HepG2 (cell line): Measurements from ENCODE around the gene PRIM2. TPM values are rescaled to one million over a fixed set of nuclear protein-coding genes. Genes with fewer than 3 reads are reported as not detected.
"Not testable (repeated sequence)": the region's sequence is repeated elsewhere in the genome, so short reads cannot be mapped to it uniquely, and the experiment has no call there.

Experiments
- ATAC-seq: fragments of 200-7000 bp; cut with Tn5 transposase; 3 replicates; pipeline ENCODE4 v1.9.1; 2020; ENCODE audit warnings: mild to moderate bottlenecking, moderate library complexity
- BruUV-seq: library from RNA; stranded (reverse); fragments of 400-500 nt; replicated peaks from 2 replicates; lab custom pipeline; 2021; lab: Mats Ljungman, UMichigan
- CTCF ChIA-PET: fragments of 300-600 bp; formaldehyde crosslinking; extraction: SDS; loops from one replicate; lab custom pipeline; 2021; ENCODE audit warnings: low total read pairs, inconsistent platforms, low intra/inter-chr PET ratio; lab: Yijun Ruan, JAX
- POLR2A ChIA-PET: fragments of 350-600 bp; sonication (Branson Sonifier 250); formaldehyde crosslinking; loops from one replicate; lab custom pipeline; 2020; ENCODE audit warnings: antibody characterized with exemption, inconsistent platforms; lab: Yijun Ruan, JAX
- DNase-seq: peaks from one replicate; pipeline ENCODE4 v3.0.0-alpha.2; 2015; ENCODE audit warnings: low spot score
- FAIRE-seq: peaks from 3 replicates; lab custom pipeline; 2011; peaks lifted over from hg19 to GRCh38; lab: Jason Lieb, UNC
- H2AFZ ChIP-seq: one replicate; pipeline ENCODE4 v1.6.1; 2011; ENCODE audit warnings: low read length, inconsistent platforms
- H3K27ac ChIP-seq: fragments of 300-600 bp; 3 replicates; pipeline ENCODE4 v1.8.0; 2011; ENCODE audit warnings: mixed run types, mild to moderate bottlenecking, mixed read lengths, low read length, inconsistent platforms; ENCODE audit not compliant: insufficient read depth; ENCODE audit errors: extremely low read length
- H3K27me3 ChIP-seq, 2 experiments: fragments of 200-600 bp in 1 of 2; 2 replicates in 1 of 2; 3 replicates in 1 of 2; pipeline versions ENCODE4 v1.6.0 to v1.8.0; 2011; ENCODE audit warnings: low read length in 2 of 2, mild to moderate bottlenecking in 2 of 2, moderate library complexity in 2 of 2, inconsistent platforms in 1 of 2; ENCODE audit not compliant: insufficient read depth in 2 of 2, control insufficient read depth in 1 of 2
- H3K36me3 ChIP-seq, 2 experiments: fragments of 200-600 bp in 1 of 2; replicated peaks in 1 of 2; 2 replicates in 1 of 2; 3 replicates in 1 of 2; pipeline versions ENCODE4 v1.5.1 to v1.8.0; 2011; ENCODE audit warnings: low read length in 2 of 2, inconsistent platforms in 1 of 2; ENCODE audit not compliant: insufficient read depth in 2 of 2, control insufficient read depth in 1 of 2
- H3K4me1 ChIP-seq: 2 replicates; pipeline ENCODE4 v1.5.1; 2012; ENCODE audit warnings: low read length, inconsistent platforms; ENCODE audit not compliant: insufficient read depth
- H3K4me2 ChIP-seq: 2 replicates; pipeline ENCODE4 v1.6.0; 2011; ENCODE audit warnings: low read depth, low read length, inconsistent platforms
- H3K4me3 ChIP-seq, 3 experiments: fragments of 200-600 bp in 1 of 3; sonication (generic), shearing (Covaris generic) in 1 of 3; replicated peaks in 1 of 3; 2 replicates each; pipeline ENCODE4 v1.5.1; 2011 to 2016; ENCODE audit warnings: low read length in 3 of 3, inconsistent platforms in 2 of 3, low read depth in 2 of 3, mild to moderate bottlenecking in 2 of 3, control low read depth in 1 of 3, mixed read lengths in 1 of 3; ENCODE audit not compliant: insufficient read depth in 1 of 3
- H3K79me2 ChIP-seq: one replicate; pipeline ENCODE4 v1.6.1; 2011; ENCODE audit warnings: low read length, inconsistent platforms; ENCODE audit not compliant: insufficient read depth
- H3K9ac ChIP-seq: 2 replicates; pipeline ENCODE4 v1.6.0; 2011; ENCODE audit warnings: mild to moderate bottlenecking, low read depth, low read length, inconsistent platforms; ENCODE audit not compliant: insufficient read depth
- H3K9me3 ChIP-seq: 2 replicates; pipeline ENCODE4 v1.5.1; 2012; ENCODE audit warnings: mild to moderate bottlenecking, low read length
- H4K20me1 ChIP-seq: 2 replicates; pipeline ENCODE4 v1.6.0; 2011; ENCODE audit warnings: inconsistent platforms, mild to moderate bottlenecking, low read length, moderate library complexity; ENCODE audit not compliant: insufficient read depth
- RAD21 ChIP-seq: fragments of 450-650 bp; formaldehyde crosslinking; IDR thresholded peaks from 2 replicates; pipeline ENCODE4 v1.5.0; 2020; ENCODE audit warnings: mild to moderate bottlenecking
- SMC3 ChIP-seq: IDR thresholded peaks from 2 replicates; pipeline ENCODE4 v1.6.1; 2011; ENCODE audit warnings: low read length, improper control_type of control experiment
- STAG1 ChIP-seq: sonication (generic); formaldehyde crosslinking; IDR thresholded peaks from 2 replicates; pipeline ENCODE4 v1.4.0; 2020; ENCODE audit warnings: missing genetic modification reagents
- WGBS: methylation state at CpG from one replicate; pipeline ENCODE4 v1.1.6; 2017; ENCODE audit warnings: low lambda C conversion rate; 5-methylcytosine and 5-hydroxymethylcytosine counted together
- in situ Hi-C: cut with HindIII; loops from 2 replicates; pipeline ENCODE4 v1.10.0; 2017; ENCODE audit warnings: low pct_unique_long_range_greater_than_20kb; ENCODE audit not compliant: extremely low pct_ligation_motif_present
- intact Hi-C: fragments of 100-400 bp; cut with micrococcal nuclease; formaldehyde crosslinking; loops from one replicate; pipeline ENCODE4 v1.10.0; 2022; ENCODE audit not compliant: unreplicated experiment
- polyA plus RNA-seq, 8 experiments: library from polyadenylated mRNA; depleted of rRNA in 3 of 8; stranded (reverse) in 7 of 8; unstranded in 1 of 8; fragments of >200 nt; fragmentation: Illumina TruSeq in 4 of 8; extraction: Trizol in 4 of 8; gene quantifications; 2 replicates each; pipeline versions ENCODE4 v1.2.1 to v1.2.3, GENCODE V29; 2011 to 2016; ENCODE audit warnings: low read depth in 4 of 8, missing spikeins in 1 of 8, mixed read lengths in 1 of 8; ENCODE audit not compliant: insufficient read depth in 1 of 8
- total RNA-seq, 5 experiments: library from RNA; depleted of rRNA; stranded (reverse); fragments of >200 nt; fragmentation: Illumina TruSeq; extraction: Trizol; gene quantifications; 2 replicates each; pipeline ENCODE4 v1.2.3, GENCODE V29; 2016; ENCODE audit warnings: low read depth in 1 of 5
- TF ChIP-seq, protein P1 (sequence below): sonication (generic); formaldehyde crosslinking; IDR thresholded peaks from 2 replicates; pipeline ENCODE4 v1.5.0; 2020; ENCODE audit warnings: mild to moderate bottlenecking, missing genetic modification reagents, moderate library complexity

PRIM2 gene
- total and polyA plus RNA-seq, 2 of the 13 experiments (the other 11 are each of a cell fraction or from before 2014, with no cell fraction given): 8.0 to 52.7 TPM

DNA sequence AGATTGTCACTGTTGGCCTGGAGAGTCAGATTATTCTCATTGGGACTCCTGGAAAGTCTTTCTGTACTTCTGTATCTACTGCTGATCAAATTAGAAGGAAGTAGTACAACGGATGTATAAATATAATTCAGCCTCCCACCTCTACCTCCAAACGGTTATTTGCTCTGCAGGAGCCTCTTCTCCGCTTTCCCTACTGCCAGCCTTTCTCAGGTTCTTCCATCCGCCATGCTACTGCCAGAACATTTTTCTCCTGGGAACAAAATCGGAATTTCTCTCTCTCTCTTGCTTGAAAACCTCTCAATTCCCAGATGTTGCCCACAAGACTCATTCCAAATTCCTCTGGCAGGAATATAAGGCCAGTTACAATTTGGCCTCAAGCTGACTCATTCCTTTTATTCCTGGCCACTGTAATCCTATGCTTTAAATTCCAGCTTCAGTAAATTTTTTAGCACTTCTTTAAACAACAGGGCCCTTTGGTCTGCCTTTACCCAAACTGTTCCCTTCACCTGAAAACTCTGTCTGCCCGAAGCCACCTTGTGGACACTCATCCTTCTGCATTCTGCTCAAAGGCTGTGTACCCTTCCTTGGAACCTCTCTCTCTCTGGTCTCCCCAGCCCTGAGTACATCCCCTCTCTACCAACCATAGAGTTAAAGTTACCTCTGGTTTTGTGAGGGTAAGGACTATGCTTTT lies 354.7 kb downstream of the PRIM2 start:
- H4K20me1 ChIP-seq, H2AFZ ChIP-seq, intact Hi-C loops, H3K27me3 ChIP-seq, H3K4me3 ChIP-seq, H3K4me1 ChIP-seq, H3K4me2 ChIP-seq, H3K9me3 ChIP-seq, H3K27ac ChIP-seq, CTCF ChIA-PET, FAIRE-seq, POLR2A ChIA-PET, H3K36me3 ChIP-seq, H3K9ac ChIP-seq, BruUV-seq, H3K79me2 ChIP-seq, in situ Hi-C loops: not testable (repeated sequence)
- ATAC-seq (peak; percentile 94), DNase-seq (peak; percentile 27)
- 36% methylated on average over 6 of the region's 6 CpGs for WGBS
- TF ChIP-seq, protein P1, sequence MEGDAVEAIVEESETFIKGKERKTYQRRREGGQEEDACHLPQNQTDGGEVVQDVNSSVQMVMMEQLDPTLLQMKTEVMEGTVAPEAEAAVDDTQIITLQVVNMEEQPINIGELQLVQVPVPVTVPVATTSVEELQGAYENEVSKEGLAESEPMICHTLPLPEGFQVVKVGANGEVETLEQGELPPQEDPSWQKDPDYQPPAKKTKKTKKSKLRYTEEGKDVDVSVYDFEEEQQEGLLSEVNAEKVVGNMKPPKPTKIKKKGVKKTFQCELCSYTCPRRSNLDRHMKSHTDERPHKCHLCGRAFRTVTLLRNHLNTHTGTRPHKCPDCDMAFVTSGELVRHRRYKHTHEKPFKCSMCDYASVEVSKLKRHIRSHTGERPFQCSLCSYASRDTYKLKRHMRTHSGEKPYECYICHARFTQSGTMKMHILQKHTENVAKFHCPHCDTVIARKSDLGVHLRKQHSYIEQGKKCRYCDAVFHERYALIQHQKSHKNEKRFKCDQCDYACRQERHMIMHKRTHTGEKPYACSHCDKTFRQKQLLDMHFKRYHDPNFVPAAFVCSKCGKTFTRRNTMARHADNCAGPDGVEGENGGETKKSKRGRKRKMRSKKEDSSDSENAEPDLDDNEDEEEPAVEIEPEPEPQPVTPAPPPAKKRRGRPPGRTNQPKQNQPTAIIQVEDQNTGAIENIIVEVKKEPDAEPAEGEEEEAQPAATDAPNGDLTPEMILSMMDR: peak; percentile 40
- peak; percentile 22; the same call in 1 of the 2 replicates for TF ChIP-seq STAG1 (CRISPR knock-in tag)
- TF ChIP-seq SMC3: peak; percentile 48; the same call in 1 of the 2 replicates

DNA sequence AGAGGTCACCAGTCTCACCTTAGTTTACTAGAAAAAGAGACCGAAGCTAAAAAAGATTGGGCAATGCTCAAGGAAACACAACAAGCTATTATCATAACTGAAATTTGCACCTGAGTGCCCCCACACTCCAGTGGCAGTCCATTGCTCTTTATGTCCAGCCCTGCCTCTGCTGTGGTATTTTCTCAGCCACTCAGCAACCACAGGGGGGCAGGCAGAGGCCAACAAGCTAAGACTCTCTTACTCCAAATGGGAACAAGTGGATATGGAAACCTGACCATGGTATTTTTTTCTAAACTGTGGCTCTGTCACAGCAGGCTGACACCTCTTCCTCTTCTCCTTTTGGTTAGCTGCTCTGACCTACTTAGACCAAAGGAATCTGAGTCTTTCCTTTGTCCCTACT lies 355.9 kb downstream of the PRIM2 start:
- peak; percentile 94 for ATAC-seq
- TF ChIP-seq SMC3 (peak; percentile 35; the same call in 1 of the 2 replicates), RAD21 (CRISPR knock-in tag) (peak; percentile 22; the same call in 1 of the 2 replicates), STAG1 (CRISPR knock-in tag) (peak; percentile 75)
- TF ChIP-seq, protein P1: peak; percentile 74
- H3K79me2 ChIP-seq, H2AFZ ChIP-seq, H3K27ac ChIP-seq, H3K4me3 ChIP-seq, in situ Hi-C loops, FAIRE-seq, POLR2A ChIA-PET, H3K27me3 ChIP-seq, H3K9ac ChIP-seq, H4K20me1 ChIP-seq, H3K4me1 ChIP-seq, CTCF ChIA-PET, H3K36me3 ChIP-seq, BruUV-seq, intact Hi-C loops, H3K9me3 ChIP-seq, H3K4me2 ChIP-seq: not testable (repeated sequence)
- peak; percentile 28 for DNase-seq
- WGBS: 0% methylated on average over 1 of the region's 1 CpG
